NCI-H446 treated with DMSO at 0.1 percent for 48 hours (cell line): ENCODE results near the gene CDH4.

Experiments used
- DNase-seq: peaks from one replicate; lab custom pipeline; 2025; lab: John Stamatoyannopoulos, UW

Gene CDH4

GRCh38 chr20:61919675-61920365 is 667.8 kb downstream of the CDH4 start:
- no peak for DNase-seq

DNA sequence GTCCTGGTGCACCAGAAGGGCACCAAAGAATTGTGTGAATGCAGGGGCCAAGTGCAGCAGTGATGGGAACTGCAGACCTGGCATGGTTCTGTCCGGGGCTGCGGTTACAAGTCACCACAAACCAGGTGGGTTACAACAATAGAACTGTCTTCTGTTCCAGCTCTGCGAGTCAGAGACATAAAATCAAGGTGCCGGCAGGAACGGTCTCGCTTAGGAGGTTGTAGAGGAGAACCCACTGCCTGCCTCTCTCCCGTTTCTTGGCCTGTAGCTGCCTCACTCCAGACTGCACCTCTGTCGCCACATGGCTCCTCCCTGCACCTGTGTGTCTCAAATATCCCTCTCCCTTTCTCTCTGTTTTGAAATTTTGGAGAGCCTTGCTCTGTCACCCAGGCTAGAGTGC is 670.4 kb downstream of the CDH4 start:
- no peak for DNase-seq

- no peak for DNase-seq
Observed at GRCh38 chr20:61922936-61923335, 670.9 kb downstream of the CDH4 start.

GRCh38 chr20:61923371-61924166 is 671.5 kb downstream of the CDH4 start:
- DNase-seq, result no peak

- no peak for DNase-seq
Observed at GRCh38 chr20:61924211-61924857, 672.3 kb downstream of the CDH4 start.

DNA sequence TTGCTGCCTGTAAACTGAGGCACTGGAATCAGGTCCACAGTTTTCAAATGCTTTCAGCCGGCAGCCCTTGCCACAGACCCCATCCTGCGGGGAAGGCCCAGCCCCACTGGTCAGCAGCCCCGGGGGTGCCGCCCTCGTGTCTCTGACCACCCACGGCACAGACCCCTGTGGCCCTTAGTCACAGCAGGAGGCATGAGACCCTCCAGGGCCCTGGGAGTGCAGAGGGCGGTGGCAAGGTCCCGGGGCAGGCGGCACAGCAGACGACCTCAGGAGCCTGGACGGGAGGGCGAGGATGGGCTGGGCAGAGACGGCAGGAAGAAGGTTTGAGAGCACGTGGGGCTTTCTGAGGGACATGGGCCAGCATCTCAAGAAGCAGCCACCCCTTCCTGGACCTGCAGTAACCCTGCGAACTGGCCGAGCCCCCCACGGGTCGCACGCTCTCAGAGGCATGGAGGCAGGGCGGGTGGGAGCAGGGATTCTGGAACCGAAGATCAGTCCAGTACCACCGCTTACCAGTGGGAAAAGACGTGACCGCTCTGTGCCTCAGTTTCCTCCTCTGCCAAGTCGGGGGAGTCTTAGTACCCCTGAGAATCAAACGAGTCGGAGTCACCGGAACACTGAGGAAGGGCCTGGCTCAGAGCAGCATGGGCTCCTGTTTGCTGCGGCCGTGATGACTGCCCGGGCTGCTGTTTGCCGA is 672.9 kb downstream of the CDH4 start:
- no peak for DNase-seq

DNA sequence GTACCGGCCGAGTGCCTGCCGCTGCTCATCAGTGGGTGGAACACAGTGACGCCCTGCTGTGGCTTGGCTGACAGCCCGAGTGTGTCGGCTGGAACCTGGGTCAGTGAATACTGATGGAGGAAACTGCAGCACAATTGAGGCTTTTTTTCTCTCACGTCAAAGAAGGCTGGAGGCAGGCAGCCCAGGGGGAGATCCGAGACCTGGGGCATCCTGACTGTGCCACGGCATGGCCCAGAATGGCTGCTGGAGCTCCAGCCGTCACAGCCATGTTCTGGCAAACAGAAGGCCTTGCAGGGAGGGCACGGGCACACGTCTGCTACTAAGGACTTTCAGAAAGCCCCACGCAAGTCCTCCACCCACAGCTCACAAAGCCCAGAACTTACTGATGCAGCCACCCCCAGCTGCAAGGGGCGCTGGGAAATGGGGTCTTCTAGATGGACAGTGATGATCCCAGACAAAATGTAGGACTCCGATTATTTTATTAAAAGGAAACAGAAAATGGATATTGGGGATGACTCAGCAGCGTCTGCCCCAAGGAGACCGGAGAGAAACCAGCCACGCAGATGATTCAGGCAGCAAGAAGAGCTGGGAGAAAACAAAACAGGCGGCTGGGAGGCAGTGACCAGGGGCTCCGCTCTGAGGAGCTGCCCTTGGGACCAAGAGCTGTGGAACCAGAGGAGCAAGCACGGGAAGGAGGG is 673.6 kb downstream of the CDH4 start:
- no peak for DNase-seq

GRCh38 chr20:61926253-61926613 is 674.2 kb downstream of the CDH4 start:
- no peak for DNase-seq

GRCh38 chr20:61926796-61927192 is 674.7 kb downstream of the CDH4 start:
- DNase-seq, result no peak

GRCh38 chr20:61927193-61927825 is 675.2 kb downstream of the CDH4 start:
- no peak for DNase-seq

- no peak for DNase-seq
Observed at GRCh38 chr20:61927826-61928541, 675.9 kb downstream of the CDH4 start.

- no peak for DNase-seq
Observed at GRCh38 chr20:61929561-61929960, 677.5 kb downstream of the CDH4 start.

GRCh38 chr20:61929971-61930666 is 678.1 kb downstream of the CDH4 start:
- no peak for DNase-seq

GRCh38 chr20:61930776-61931475 is 678.9 kb downstream of the CDH4 start:
- DNase-seq, result no peak

GRCh38 chr20:61931476-61932198 is 679.6 kb downstream of the CDH4 start:
- no peak for DNase-seq

- DNase-seq, result no peak
Observed at GRCh38 chr20:61932199-61932592, 680.1 kb downstream of the CDH4 start.

DNA sequence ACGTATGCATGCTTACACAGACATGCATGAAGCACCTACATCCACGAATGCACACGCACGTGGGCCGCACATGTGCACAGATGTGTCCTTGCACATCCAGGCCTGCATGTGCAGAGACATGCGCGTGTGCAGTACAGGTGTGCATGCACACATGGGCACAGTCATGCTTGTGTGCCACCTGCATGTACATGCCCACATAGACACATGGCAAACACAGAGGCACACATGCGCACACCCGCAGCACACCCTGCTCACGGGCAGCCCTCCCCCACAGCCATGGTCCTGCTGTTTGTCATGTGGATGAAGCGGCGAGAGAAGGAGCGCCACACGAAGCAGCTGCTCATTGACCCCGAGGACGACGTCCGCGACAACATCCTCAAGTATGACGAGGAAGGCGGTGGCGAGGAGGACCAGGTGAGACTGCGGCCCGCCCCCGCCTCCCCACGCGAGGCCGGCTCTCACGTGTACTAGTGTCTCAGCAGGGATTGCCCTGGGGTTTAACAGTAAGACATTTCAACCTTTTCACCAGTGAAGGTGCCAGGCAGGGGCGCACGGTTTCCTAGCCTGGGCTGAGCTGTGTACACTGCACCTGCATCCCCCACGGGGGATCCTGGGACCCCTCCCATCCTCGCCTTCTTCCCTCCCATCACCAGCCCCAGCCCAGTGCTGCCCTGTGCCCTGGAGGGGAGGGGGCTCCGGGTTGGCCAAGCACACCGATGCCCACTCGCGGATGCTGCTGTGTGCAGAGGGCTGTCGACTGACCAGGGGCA is 680.8 kb downstream of the CDH4 start:
- DNase-seq, result no peak

DNA sequence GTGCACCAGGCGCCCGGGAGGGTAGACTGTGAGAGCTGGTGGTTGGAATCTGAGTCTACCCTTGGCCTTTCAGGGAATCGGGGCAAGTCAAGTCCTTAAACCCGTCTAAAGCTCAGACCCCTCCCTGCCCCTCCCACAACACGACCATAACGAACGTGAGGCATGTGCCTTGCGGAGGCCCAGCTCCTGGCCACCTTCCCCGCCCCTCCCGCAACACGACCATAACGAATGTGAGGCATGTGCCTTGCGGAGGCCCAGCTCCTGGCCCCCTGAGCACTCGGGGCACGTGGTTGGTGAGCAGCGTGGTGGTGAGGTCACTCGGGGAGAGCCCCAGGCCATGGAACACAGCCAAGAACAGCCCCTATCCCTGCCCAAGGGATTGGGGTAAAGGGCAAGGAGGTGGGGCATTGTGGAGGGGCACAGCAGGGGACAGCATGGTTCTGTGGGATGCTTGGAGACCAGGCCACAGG is 681.5 kb downstream of the CDH4 start:
- DNase-seq, result no peak
